Measurements from ENCODE around the gene ZNF768. TPM values are rescaled to one million over a fixed set of nuclear protein-coding genes. Genes with fewer than 3 reads are reported as not detected.

Gene ZNF768
- total RNA-seq, 4 donors from 2014 or later = 41.3 to 87.8 (median 50.9) TPM

DNA sequence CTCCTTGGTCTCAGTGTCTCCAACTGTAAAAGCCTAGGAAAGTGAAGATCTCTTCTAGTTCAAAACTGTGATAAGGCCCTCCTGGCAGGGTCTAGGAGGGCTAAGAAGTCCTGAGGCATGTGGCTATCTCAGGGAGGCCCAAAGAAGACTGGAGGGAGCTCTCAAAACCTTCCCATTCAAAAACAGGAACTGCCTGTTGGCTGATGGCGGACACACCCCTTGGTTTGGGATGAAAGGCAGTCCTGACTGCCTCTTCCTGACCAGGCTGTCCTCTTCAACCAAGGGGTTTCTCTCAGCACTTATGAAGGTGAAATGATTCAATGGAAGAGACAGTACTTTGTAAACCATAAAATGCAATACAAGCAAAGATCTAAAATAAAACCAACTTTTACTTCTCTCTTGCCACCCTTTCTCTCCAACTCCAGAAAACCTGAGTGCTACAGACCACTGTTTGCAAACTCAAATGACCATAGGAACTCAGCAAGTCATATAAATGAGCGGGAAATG lies 27.1 kb upstream of the ZNF768 start:
- Histone ChIP-seq H3K27ac (no peak overlapping the region), H3K9me3 (no peaks in the 10 kb centered on the region), H3K4me1 (peaks cover 0 to 23% (median 7%) of the 10 kb centered on the region in 3 donors), H3K4me3 (no peak overlapping the region), H3K27me3 (no peaks in the 10 kb centered on the region), H3K36me3 (peaks cover 0 to 44% of the 10 kb centered on the region in 2 donors)
- no peak for TF ChIP-seq POLR2A (IDR thresholded peaks at IDR 0.05)
- TF ChIP-seq POLR2AphosphoS5 (IDR thresholded peaks at IDR 0.05) = no peak
- no peak for TF ChIP-seq CTCF (IDR thresholded peaks at IDR 0.05)
- TF ChIP-seq EP300 (IDR thresholded peaks at IDR 0.05) = no peak
- WGBS, 2 donors (ENCODE audit: low coverage in 1 of 2) = 85% methylated on average over 2 of the region's 2 CpGs; no CpG with 5 or more reads in 1 of the 2 donors
- ATAC-seq = no peak

DNA sequence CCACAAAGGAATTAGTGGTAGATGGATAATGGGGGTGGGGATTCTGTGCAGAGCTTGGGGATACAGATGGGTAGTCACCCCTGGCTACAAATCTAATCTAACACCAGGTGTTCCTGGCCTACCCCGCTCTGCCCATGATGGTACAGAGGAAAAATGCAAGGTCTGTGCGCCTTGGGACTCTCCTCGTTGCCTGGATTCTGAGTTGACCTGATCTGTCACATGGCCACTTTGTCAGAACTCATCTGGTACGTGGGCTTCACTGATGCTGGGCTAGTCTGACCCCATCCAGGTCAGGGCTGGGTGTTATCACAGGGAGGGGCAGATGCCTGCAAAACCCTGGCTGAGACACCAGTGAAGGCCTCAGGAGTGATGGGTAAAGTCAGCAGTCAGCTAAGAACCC lies 26.6 kb upstream of the ZNF768 start:
- TF ChIP-seq EP300 (IDR thresholded peaks at IDR 0.05) = no peak
- no peak for TF ChIP-seq CTCF (IDR thresholded peaks at IDR 0.05)
- no peak for TF ChIP-seq POLR2A (IDR thresholded peaks at IDR 0.05)
- TF ChIP-seq POLR2AphosphoS5 (IDR thresholded peaks at IDR 0.05) = no peak
- WGBS, 2 donors (ENCODE audit: low coverage in 1 of 2) = no CpG with 5 or more reads among the region's 4 CpGs

DNA sequence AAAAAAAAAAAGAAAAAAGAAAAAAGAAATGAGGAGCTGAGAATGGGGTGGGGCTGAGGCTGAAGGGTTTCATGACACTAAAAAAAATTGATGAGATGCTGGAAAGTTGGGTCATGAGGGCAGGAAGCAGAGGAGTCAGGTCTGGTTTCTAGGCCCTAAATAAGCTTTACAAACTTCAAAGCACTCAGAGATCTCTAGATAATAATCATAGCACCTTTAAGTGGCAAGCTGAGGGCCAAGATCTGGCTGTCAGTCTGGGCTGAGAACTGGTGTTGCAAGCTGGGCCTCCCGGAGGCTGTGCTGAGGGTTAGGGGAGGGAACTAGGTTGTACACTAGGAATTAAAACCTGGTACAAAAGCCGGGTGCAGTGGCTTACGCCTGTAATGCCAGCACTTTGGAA lies 25.4 kb upstream of the ZNF768 start:
- H3K27me3 ChIP-seq = no peaks in the 10 kb centered on the region
- TF ChIP-seq CTCF (IDR thresholded peaks at IDR 0.05) (no peak), POLR2A (IDR thresholded peaks at IDR 0.05) (no peak), POLR2AphosphoS5 (IDR thresholded peaks at IDR 0.05) (no peak), EP300 (IDR thresholded peaks at IDR 0.05) (no peak)
- peaks cover 0 to 13% (median under 1%) of the 10 kb centered on the region in 3 donors for H3K4me1 ChIP-seq
- peaks cover 0 to 44% of the 10 kb centered on the region in 2 donors for H3K36me3 ChIP-seq
- no peaks in the 10 kb centered on the region for H3K9me3 ChIP-seq
- no peak overlapping the region for H3K4me3 ChIP-seq
- 20 to 72% methylated on average over 1 to 3 of the region's 3 CpGs for WGBS, 2 donors (ENCODE audit: low coverage in 1 of 2)
- H3K27ac ChIP-seq = no peak overlapping the region
- ATAC-seq = no peak

More for the DNA sequence above, 26.6 kb upstream of the ZNF768 start:
- H3K27ac ChIP-seq = no peak overlapping the region
- peaks cover 0 to 44% of the 10 kb centered on the region in 2 donors for H3K36me3 ChIP-seq
- peaks cover 0 to 23% (median 7%) of the 10 kb centered on the region in 3 donors for H3K4me1 ChIP-seq
- no peak overlapping the region for H3K4me3 ChIP-seq
- H3K9me3 ChIP-seq = no peaks in the 10 kb centered on the region
- ATAC-seq = no peak
- no peaks in the 10 kb centered on the region for H3K27me3 ChIP-seq

- no peaks in the 10 kb centered on the region for H3K9me3 ChIP-seq
- no peak overlapping the region for H3K4me3 ChIP-seq
- H3K27me3 ChIP-seq = no peaks in the 10 kb centered on the region
- WGBS, 2 donors (ENCODE audit: low coverage in 1 of 2) = 58 to 77% methylated on average over 6 to 7 of the region's 8 CpGs
- ATAC-seq = no peak
- no peak overlapping the region for H3K27ac ChIP-seq
- no peaks in the 10 kb centered on the region for H3K4me1 ChIP-seq
- peaks cover 0 to 14% of the 10 kb centered on the region in 2 donors for H3K36me3 ChIP-seq
- no peak for TF ChIP-seq POLR2AphosphoS5 (IDR thresholded peaks at IDR 0.05)
- TF ChIP-seq CTCF (IDR thresholded peaks at IDR 0.05) = no peak
- no peak for TF ChIP-seq EP300 (IDR thresholded peaks at IDR 0.05)
- TF ChIP-seq POLR2A (IDR thresholded peaks at IDR 0.05) = no peak
Observed at GRCh38 chr16:30548416-30549253, 22.3 kb upstream of the ZNF768 start.

- Histone ChIP-seq H3K27ac (no peak overlapping the region), H3K27me3 (no peaks in the 10 kb centered on the region), H3K4me3 (no peak overlapping the region), H3K36me3 (no peaks in the 10 kb centered on the region), H3K4me1 (no peaks in the 10 kb centered on the region), H3K9me3 (no peaks in the 10 kb centered on the region)
- ATAC-seq = no peak
- TF ChIP-seq POLR2A (IDR thresholded peaks at IDR 0.05) (no peak), CTCF (IDR thresholded peaks at IDR 0.05) (no peak), POLR2AphosphoS5 (IDR thresholded peaks at IDR 0.05) (no peak), EP300 (IDR thresholded peaks at IDR 0.05) (no peak)
- WGBS, 2 donors (ENCODE audit: low coverage in 1 of 2) = 66 to 77% methylated on average over 7 to 8 of the region's 8 CpGs
Observed at GRCh38 chr16:30546115-30546514, 19.7 kb upstream of the ZNF768 start.
